Uterus (tissue), 2 donors: ENCODE results near the gene SHISA4.

ENCODE experiments used
- POLR2A ChIP-seq, 2 donors: fragments of 450-650 bp; IDR thresholded peaks; one replicate each; pipeline ENCODE4 v1.6.1; 2016; ENCODE audit warnings: antibody characterized with exemption in 2 of 2, mild to moderate bottlenecking in 1 of 2, moderate library complexity in 1 of 2
- TF ChIP-seq, protein P1 (sequence below), 4 experiments: fragments of 200-600 bp in 2 of 4; fragments of 450-650 bp in 2 of 4; sonication (generic) in 2 of 4; IDR thresholded peaks; one replicate each; pipeline ENCODE4 v1.5.1; 2016 to 2019; ENCODE audit warnings: antibody characterized with exemption in 4 of 4, mild to moderate bottlenecking in 2 of 4, moderate library complexity in 1 of 4

DNA sequence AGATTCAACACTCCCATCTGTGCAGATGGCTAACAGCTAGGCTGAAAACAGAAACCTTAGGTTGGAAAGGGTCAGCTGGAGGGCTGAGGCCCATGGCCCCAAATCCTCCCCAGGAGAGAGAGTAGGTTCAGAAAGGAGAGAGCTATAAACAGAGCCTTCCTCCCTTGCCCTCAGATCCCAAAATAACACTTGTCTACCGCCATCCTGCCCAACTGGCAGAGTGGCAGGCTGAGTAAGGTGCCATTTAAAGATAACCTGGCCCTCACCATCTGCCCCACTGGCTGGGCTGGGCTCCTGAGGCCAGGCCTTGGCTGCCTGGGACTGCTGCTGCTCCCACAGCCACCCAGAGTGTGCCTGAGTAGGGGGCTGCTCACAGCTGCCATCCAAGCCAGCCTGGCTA lies 4.3 kb upstream of the SHISA4 start:
- TF ChIP-seq, protein P1, sequence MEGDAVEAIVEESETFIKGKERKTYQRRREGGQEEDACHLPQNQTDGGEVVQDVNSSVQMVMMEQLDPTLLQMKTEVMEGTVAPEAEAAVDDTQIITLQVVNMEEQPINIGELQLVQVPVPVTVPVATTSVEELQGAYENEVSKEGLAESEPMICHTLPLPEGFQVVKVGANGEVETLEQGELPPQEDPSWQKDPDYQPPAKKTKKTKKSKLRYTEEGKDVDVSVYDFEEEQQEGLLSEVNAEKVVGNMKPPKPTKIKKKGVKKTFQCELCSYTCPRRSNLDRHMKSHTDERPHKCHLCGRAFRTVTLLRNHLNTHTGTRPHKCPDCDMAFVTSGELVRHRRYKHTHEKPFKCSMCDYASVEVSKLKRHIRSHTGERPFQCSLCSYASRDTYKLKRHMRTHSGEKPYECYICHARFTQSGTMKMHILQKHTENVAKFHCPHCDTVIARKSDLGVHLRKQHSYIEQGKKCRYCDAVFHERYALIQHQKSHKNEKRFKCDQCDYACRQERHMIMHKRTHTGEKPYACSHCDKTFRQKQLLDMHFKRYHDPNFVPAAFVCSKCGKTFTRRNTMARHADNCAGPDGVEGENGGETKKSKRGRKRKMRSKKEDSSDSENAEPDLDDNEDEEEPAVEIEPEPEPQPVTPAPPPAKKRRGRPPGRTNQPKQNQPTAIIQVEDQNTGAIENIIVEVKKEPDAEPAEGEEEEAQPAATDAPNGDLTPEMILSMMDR (IDR thresholded peaks at IDR 0.05) = no peak
- TF ChIP-seq POLR2A (IDR thresholded peaks at IDR 0.05) = no peak
